ENCODE results near the gene MARS1.

The MARS1 gene

DNA sequence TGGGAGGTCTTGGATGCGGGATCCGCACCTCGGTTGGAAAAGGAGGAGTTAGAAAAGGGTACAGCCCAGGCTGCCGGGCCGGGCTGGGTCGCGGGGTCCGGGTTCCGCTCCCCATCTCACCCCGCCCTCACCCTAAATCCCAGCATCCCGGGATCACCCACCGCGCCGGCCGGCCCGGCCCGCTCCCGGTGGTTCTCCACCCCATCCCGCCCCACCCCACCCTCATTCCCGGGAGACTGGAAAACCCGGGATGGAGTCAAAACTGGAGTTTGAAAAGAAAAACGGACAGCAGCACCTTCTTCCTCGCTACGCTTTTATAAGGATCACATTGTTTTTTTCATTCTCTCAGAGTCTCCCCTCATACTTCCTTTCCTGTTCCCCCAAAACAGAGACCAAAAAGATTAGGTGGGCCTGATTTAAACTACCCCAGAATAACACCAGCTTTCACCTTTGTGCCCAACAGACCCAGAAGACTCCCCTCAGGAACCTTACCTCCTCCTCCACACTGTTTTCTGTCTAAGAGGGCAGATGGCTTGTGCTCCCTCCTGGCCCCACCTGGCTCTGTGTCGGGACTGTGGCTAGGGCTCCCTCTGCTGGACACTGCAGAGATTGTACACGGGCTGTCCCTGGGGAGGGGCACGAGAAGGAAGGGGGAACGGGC lies 25.5 kb upstream of the MARS1 start:
- Histone ChIP-seq H3K27me3 (ENCODE audit: low read depth, low read length) (peaks cover 14% of the 10 kb centered on the region), H2AFZ (ENCODE audit: low read depth, low read length) (peak overlapping the region; percentile 92)

DNA sequence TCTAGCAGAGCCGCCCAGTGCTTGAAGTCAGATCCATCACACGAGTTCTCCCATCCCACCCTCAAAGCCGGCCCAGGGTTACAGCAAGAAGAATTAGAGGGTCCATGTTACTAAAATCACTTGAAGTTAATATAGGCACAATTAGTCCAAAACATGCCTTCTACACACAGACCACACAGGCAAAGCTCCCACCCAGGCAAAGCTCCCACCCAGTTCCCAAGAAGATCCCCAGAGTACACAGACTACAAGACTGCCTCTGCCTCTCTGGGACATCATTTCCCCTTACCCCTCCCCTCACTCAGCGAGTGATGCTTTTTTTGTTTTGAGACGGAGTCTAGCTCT lies 25.0 kb upstream of the MARS1 start:
- Histone ChIP-seq H3K4me2 (ENCODE audit: low read length) (peak overlapping the region; percentile 79), H2AFZ (ENCODE audit: low read depth, low read length) (peak overlapping the region; percentile 92; the same call in 1 of the 2 replicates), H4K20me1 (ENCODE audit: insufficient read depth, low read length) (no peaks in the 10 kb centered on the region), H3K4me1 (ENCODE audit: low read length) (peaks cover 35% of the 10 kb centered on the region), H3K36me3 (replicated peaks; ENCODE audit: low read depth, low read length) (no peaks in the 10 kb centered on the region), H3K27me3 (ENCODE audit: low read depth, low read length) (peaks cover 14% of the 10 kb centered on the region), H3K4me3 (ENCODE audit: low read length) (peak overlapping the region; percentile 78), H3K79me2 (ENCODE audit: low read length) (no peaks in the 10 kb centered on the region), H3K27ac (ENCODE audit: low read length) (no peak overlapping the region), H3K9ac (ENCODE audit: low read length) (peak overlapping the region; percentile 12; the same call in 1 of the 2 replicates), H3K9me3 (ENCODE audit: insufficient read depth, low read length) (no peaks in the 10 kb centered on the region)
- TF ChIP-seq EZH2phosphoT487 (IDR thresholded peaks at IDR 0.05; ENCODE audit: low read depth) = no peak
- TF ChIP-seq, protein P1, sequence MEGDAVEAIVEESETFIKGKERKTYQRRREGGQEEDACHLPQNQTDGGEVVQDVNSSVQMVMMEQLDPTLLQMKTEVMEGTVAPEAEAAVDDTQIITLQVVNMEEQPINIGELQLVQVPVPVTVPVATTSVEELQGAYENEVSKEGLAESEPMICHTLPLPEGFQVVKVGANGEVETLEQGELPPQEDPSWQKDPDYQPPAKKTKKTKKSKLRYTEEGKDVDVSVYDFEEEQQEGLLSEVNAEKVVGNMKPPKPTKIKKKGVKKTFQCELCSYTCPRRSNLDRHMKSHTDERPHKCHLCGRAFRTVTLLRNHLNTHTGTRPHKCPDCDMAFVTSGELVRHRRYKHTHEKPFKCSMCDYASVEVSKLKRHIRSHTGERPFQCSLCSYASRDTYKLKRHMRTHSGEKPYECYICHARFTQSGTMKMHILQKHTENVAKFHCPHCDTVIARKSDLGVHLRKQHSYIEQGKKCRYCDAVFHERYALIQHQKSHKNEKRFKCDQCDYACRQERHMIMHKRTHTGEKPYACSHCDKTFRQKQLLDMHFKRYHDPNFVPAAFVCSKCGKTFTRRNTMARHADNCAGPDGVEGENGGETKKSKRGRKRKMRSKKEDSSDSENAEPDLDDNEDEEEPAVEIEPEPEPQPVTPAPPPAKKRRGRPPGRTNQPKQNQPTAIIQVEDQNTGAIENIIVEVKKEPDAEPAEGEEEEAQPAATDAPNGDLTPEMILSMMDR (IDR thresholded peaks at IDR 0.05; ENCODE audit: low read depth, low read length) = no peak

More for the DNA sequence above, 25.5 kb upstream of the MARS1 start:
- no peak for TF ChIP-seq EZH2phosphoT487 (IDR thresholded peaks at IDR 0.05; ENCODE audit: low read depth)
- TF ChIP-seq, protein P1 (IDR thresholded peaks at IDR 0.05; ENCODE audit: low read depth, low read length) = peak; percentile 94
- no peaks in the 10 kb centered on the region for H3K36me3 ChIP-seq (replicated peaks; ENCODE audit: low read depth, low read length)
- peak overlapping the region; percentile 78 for H3K4me3 ChIP-seq (ENCODE audit: low read length)
- no peaks in the 10 kb centered on the region for H3K79me2 ChIP-seq (ENCODE audit: low read length)
- H3K9ac ChIP-seq (ENCODE audit: low read length) = peak overlapping the region; percentile 41
- peaks cover 35% of the 10 kb centered on the region for H3K4me1 ChIP-seq (ENCODE audit: low read length)
- no peaks in the 10 kb centered on the region for H4K20me1 ChIP-seq (ENCODE audit: insufficient read depth, low read length)
- H3K9me3 ChIP-seq (ENCODE audit: insufficient read depth, low read length) = no peaks in the 10 kb centered on the region
- 0 out of 2 replicates have a peak overlapping the region, but pooled peaks have one; percentile 25 for H3K27ac ChIP-seq (ENCODE audit: low read length)
- peak overlapping the region; percentile 79 for H3K4me2 ChIP-seq (ENCODE audit: low read length)

DNA sequence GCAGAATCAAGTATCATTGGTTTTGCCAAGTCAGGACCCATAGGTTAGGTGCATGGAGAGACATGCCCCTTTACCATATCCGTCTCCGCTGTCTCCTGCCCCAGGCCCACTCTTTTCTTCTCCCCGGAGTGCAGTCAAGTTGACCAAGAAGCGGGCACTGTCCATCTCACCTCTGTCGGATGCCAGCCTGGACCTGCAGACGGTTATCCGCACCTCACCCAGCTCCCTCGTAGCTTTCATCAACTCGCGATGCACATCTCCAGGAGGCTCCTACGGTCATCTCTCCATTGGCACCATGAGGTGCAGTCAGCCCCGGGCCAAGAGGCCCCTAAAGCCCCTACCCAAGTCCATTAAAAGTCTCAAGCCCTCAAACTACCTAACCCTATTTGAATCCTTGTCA lies 23.3 kb upstream of the MARS1 start:
- Histone ChIP-seq H2AFZ (ENCODE audit: low read depth, low read length) (no peak overlapping the region), H3K4me2 (ENCODE audit: low read length) (no peak overlapping the region), H3K27ac (ENCODE audit: low read length) (no peak overlapping the region), H3K4me3 (ENCODE audit: low read length) (no peak overlapping the region), H3K79me2 (ENCODE audit: low read length) (no peaks in the 10 kb centered on the region), H3K36me3 (replicated peaks; ENCODE audit: low read depth, low read length) (no peaks in the 10 kb centered on the region), H3K9me3 (ENCODE audit: insufficient read depth, low read length) (no peaks in the 10 kb centered on the region), H4K20me1 (ENCODE audit: insufficient read depth, low read length) (no peaks in the 10 kb centered on the region), H3K9ac (ENCODE audit: low read length) (no peak overlapping the region), H3K4me1 (ENCODE audit: low read length) (peaks cover 28% of the 10 kb centered on the region), H3K27me3 (ENCODE audit: low read depth, low read length) (peaks cover 14% of the 10 kb centered on the region)
- TF ChIP-seq, protein P1 (IDR thresholded peaks at IDR 0.05; ENCODE audit: low read depth, low read length) = no peak
- TF ChIP-seq EZH2phosphoT487 (IDR thresholded peaks at IDR 0.05; ENCODE audit: low read depth) = no peak

DNA sequence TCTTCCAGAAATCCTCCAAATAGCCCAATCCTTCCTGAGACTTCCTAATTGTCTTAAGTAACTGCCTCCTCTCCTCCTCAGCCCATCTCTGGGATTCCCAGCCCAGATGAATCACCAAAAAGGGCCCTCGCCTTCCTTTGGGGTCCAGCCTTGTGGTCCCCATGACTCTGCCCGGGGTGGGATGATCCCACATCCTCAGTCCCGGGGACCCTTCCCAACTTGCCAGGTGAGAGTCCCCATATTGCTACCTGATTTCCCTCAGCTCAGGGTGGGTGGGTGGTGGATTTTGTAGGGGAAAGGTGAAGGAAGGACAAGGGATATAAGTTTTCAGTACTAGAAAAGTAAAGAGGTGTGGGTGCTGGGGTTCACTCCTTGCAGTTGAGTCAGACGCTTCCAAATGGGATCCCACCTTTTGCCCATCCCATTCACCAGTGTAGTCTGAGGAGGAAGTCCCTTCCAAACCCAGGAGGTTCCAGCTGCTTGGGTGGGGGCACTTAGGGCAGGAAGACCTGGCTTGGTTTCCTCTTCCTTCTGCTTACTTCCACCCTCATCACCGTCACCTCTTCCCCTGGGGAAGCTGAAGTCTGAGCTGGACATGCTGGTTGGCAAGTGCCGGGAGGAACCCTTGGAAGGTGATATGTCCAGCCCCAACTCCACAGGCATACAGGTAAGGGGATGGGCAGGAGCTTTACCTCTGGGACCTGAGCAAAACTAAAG lies 22.7 kb upstream of the MARS1 start:
- Histone ChIP-seq H2AFZ (ENCODE audit: low read depth, low read length) (no peak overlapping the region), H3K4me2 (ENCODE audit: low read length) (no peak overlapping the region), H4K20me1 (ENCODE audit: insufficient read depth, low read length) (no peaks in the 10 kb centered on the region), H3K9me3 (ENCODE audit: insufficient read depth, low read length) (no peaks in the 10 kb centered on the region), H3K27me3 (ENCODE audit: low read depth, low read length) (peaks cover 14% of the 10 kb centered on the region), H3K79me2 (ENCODE audit: low read length) (no peaks in the 10 kb centered on the region), H3K4me3 (ENCODE audit: low read length) (no peak overlapping the region), H3K27ac (ENCODE audit: low read length) (no peak overlapping the region), H3K9ac (ENCODE audit: low read length) (no peak overlapping the region), H3K4me1 (ENCODE audit: low read length) (peaks cover 27% of the 10 kb centered on the region), H3K36me3 (replicated peaks; ENCODE audit: low read depth, low read length) (no peaks in the 10 kb centered on the region)
- TF ChIP-seq, protein P1 (IDR thresholded peaks at IDR 0.05; ENCODE audit: low read depth, low read length) = no peak
- no peak for TF ChIP-seq EZH2phosphoT487 (IDR thresholded peaks at IDR 0.05; ENCODE audit: low read depth)

Measured in OCI-LY3 (cell line).